H1 (cell line): ENCODE measurements around the gene WASHC3. TPM values are rescaled to one million over a fixed set of nuclear protein-coding genes. Genes with fewer than 3 reads are reported as not detected.

Source experiments
- CTCF ChIA-PET: fragments of 300-600 bp; sonication (Branson Sonifier 250); formaldehyde crosslinking; loops from one replicate; lab custom pipeline; 2021; ENCODE audit not compliant: partially characterized antibody; lab: Charles Lee
- POLR2A ChIA-PET: fragments of 300-600 bp; sonication (Branson Sonifier 250); formaldehyde crosslinking; loops from one replicate; lab custom pipeline; 2021; ENCODE audit warnings: inconsistent platforms; ENCODE audit not compliant: partially characterized antibody; lab: Charles Lee
- DNase-seq, 2 experiments: peaks; one replicate each; pipeline versions ENCODE4 v3.0.0 to v3.0.0-alpha.2; 2010 to 2022; ENCODE audit warnings: low spot score in 2 of 2, low read depth in 1 of 2, mixed read lengths in 1 of 2
- FAIRE-seq: peaks from 2 replicates; lab custom pipeline; 2011; peaks lifted over from hg19 to GRCh38; lab: Jason Lieb, UNC
- H2AFZ ChIP-seq: 2 replicates; pipeline ENCODE4 v1.8.1; 2012; ENCODE audit warnings: low read length, inconsistent platforms
- H2AK5ac ChIP-seq: 2 replicates; pipeline ENCODE4 v1.6.1; 2013; ENCODE audit warnings: low read depth, low read length
- H2BK120ac ChIP-seq: replicated peaks from 2 replicates; pipeline ENCODE3; 2013; ENCODE audit warnings: low read depth, low read length, inconsistent platforms
- H2BK12ac ChIP-seq: 2 replicates; pipeline ENCODE4 v1.6.1; 2013; ENCODE audit warnings: low read depth, low read length
- H2BK15ac ChIP-seq: 2 replicates; pipeline ENCODE4 v1.6.1; 2013; ENCODE audit warnings: low read length
- H2BK20ac ChIP-seq: 2 replicates; pipeline ENCODE4 v1.6.1; 2013; ENCODE audit warnings: low read length
- H2BK5ac ChIP-seq: 2 replicates; pipeline ENCODE4 v1.6.1; 2013; ENCODE audit warnings: low read depth, low read length
- H3K14ac ChIP-seq: 2 replicates; pipeline ENCODE4 v1.6.1; 2013; ENCODE audit warnings: inconsistent platforms; ENCODE audit not compliant: insufficient read length
- H3K18ac ChIP-seq: 2 replicates; pipeline ENCODE4 v1.6.1; 2013; ENCODE audit warnings: low read length; ENCODE audit errors: extremely low read depth
- H3K23ac ChIP-seq: 2 replicates; pipeline ENCODE4 v1.6.1; 2013; ENCODE audit warnings: inconsistent platforms; ENCODE audit not compliant: insufficient read length
- H3K23me2 ChIP-seq: 2 replicates; pipeline ENCODE4 v1.6.1; 2013; ENCODE audit warnings: low read depth, low read length
- H3K27ac ChIP-seq: 2 replicates; pipeline ENCODE4 v1.6.1; 2011; ENCODE audit warnings: low read depth, low read length, inconsistent platforms
- H3K27me3 ChIP-seq, 4 experiments: replicated peaks in 1 of 4; 1 replicate in 1 of 4; 2 replicates in 3 of 4; pipeline versions ENCODE4 v1.6.1 to v1.8.1; 2011 to 2013; ENCODE audit warnings: low read length in 3 of 4, mild to moderate bottlenecking in 3 of 4, inconsistent platforms in 2 of 4, mixed read lengths in 2 of 4, moderate library complexity in 1 of 4; ENCODE audit not compliant: control insufficient read depth in 3 of 4, insufficient read depth in 3 of 4; ENCODE audit errors: extremely low read depth in 1 of 4
- H3K36me3 ChIP-seq, 4 experiments: 2 replicates each; pipeline versions ENCODE4 v1.6.1 to v1.8.1; 2011 to 2013; ENCODE audit warnings: mild to moderate bottlenecking in 4 of 4, low read length in 3 of 4, moderate library complexity in 2 of 4, control low read depth in 1 of 4, inconsistent platforms in 1 of 4; ENCODE audit not compliant: insufficient read depth in 4 of 4, control insufficient read depth in 2 of 4
- H3K4ac ChIP-seq: replicated peaks from 2 replicates; pipeline ENCODE3; 2013; ENCODE audit warnings: low read length, low read depth, mixed read lengths, inconsistent platforms; ENCODE audit not compliant: insufficient read length
- H3K4me1 ChIP-seq, 4 experiments: replicated peaks in 1 of 4; 1 replicate in 1 of 4; 2 replicates in 3 of 4; pipeline versions ENCODE4 v1.6.1 to v1.8.1; 2011 to 2013; ENCODE audit warnings: low read length in 3 of 4, inconsistent platforms in 2 of 4, mixed read lengths in 1 of 4; ENCODE audit not compliant: insufficient read depth in 4 of 4, control insufficient read depth in 3 of 4
- H3K4me2 ChIP-seq, 2 experiments: 2 replicates each; pipeline versions ENCODE4 v1.6.1 to v1.8.1; 2011 to 2013; ENCODE audit warnings: low read depth in 2 of 2, low read length in 2 of 2, control low read depth in 1 of 2, inconsistent platforms in 1 of 2, mild to moderate bottlenecking in 1 of 2; ENCODE audit not compliant: insufficient read depth in 1 of 2
- H3K4me3 ChIP-seq, 4 experiments: fragments of 200-600, 300-600 bp in 1 of 4; sonication (generic), shearing (Covaris generic), sonication (Bioruptor Twin) in 1 of 4; 2 replicates each; pipeline versions ENCODE4 v1.5.1 to v1.8.1; 2011 to 2016; ENCODE audit warnings: low read length in 4 of 4, low read depth in 3 of 4, control low read depth in 2 of 4, inconsistent platforms in 2 of 4, mild to moderate bottlenecking in 2 of 4, mixed read lengths in 1 of 4, moderate library complexity in 1 of 4; ENCODE audit not compliant: insufficient read depth in 2 of 4; ENCODE audit errors: extremely low read depth in 1 of 4
- H3K56ac ChIP-seq: replicated peaks from 2 replicates; pipeline ENCODE3; 2013; ENCODE audit warnings: low read depth, mild to moderate bottlenecking, mixed read lengths, low read length, inconsistent platforms; ENCODE audit not compliant: insufficient read length
- H3K79me1 ChIP-seq: 2 replicates; pipeline ENCODE4 v1.6.1; 2013; ENCODE audit warnings: low read depth, low read length, control low read depth
- H3K79me2 ChIP-seq, 2 experiments: 2 replicates each; pipeline versions ENCODE4 v1.6.1 to v1.8.1; 2012 to 2013; ENCODE audit warnings: low read length in 2 of 2, mild to moderate bottlenecking in 2 of 2, inconsistent platforms in 1 of 2; ENCODE audit not compliant: insufficient read depth in 2 of 2, control insufficient read depth in 1 of 2
- H3K9ac ChIP-seq, 4 experiments: replicated peaks in 1 of 4; 1 replicate in 1 of 4; 2 replicates in 3 of 4; pipeline versions ENCODE4 v1.6.1 to v1.8.1; 2011 to 2013; ENCODE audit warnings: low read depth in 3 of 4, low read length in 3 of 4, control low read depth in 2 of 4, mild to moderate bottlenecking in 2 of 4, moderate library complexity in 2 of 4, inconsistent platforms in 1 of 4; ENCODE audit errors: extremely low read depth in 1 of 4
- H3K9me3 ChIP-seq, 2 experiments: 2 replicates each; pipeline versions ENCODE4 v1.6.1 to v1.8.1; 2012 to 2013; ENCODE audit warnings: mild to moderate bottlenecking in 2 of 2, moderate library complexity in 2 of 2, control low read depth in 1 of 2, inconsistent platforms in 1 of 2, low read depth in 1 of 2, low read length in 1 of 2, mixed read lengths in 1 of 2; ENCODE audit not compliant: insufficient read depth in 2 of 2
- H4K20me1 ChIP-seq, 2 experiments: replicated peaks in 1 of 2; 2 replicates each; pipeline versions ENCODE3 to v1.8.1; 2011 to 2013; ENCODE audit warnings: inconsistent platforms in 2 of 2, low read length in 2 of 2, mild to moderate bottlenecking in 1 of 2; ENCODE audit not compliant: insufficient read depth in 2 of 2, control insufficient read depth in 1 of 2
- H4K5ac ChIP-seq: 2 replicates; pipeline ENCODE4 v1.6.1; 2013; ENCODE audit warnings: low read length, low read depth, mixed read lengths, inconsistent platforms; ENCODE audit not compliant: insufficient read length
- H4K8ac ChIP-seq: 2 replicates; pipeline ENCODE4 v1.8.0; 2013; ENCODE audit warnings: mild to moderate bottlenecking, moderate library complexity, low read length, inconsistent platforms; ENCODE audit not compliant: insufficient read depth; ENCODE audit errors: extremely low read depth
- H4K91ac ChIP-seq: replicated peaks from 2 replicates; pipeline ENCODE3; 2013; ENCODE audit warnings: low read length, mixed read lengths, inconsistent platforms; ENCODE audit not compliant: insufficient read length
- CTCF ChIP-seq, 3 experiments: IDR thresholded peaks; 1 replicate in 2 of 3; 2 replicates in 1 of 3; pipeline versions ENCODE4 v1.5.1 to v1.6.1; 2011; ENCODE audit warnings: low read length in 3 of 3, mild to moderate bottlenecking in 3 of 3, inconsistent platforms in 2 of 3, low read depth in 1 of 3, moderate library complexity in 1 of 3; ENCODE audit not compliant: insufficient read depth in 1 of 3; ENCODE audit errors: control extremely low read depth in 1 of 3
- RAD21 ChIP-seq, 2 experiments: IDR thresholded peaks in 1 of 2; conservative IDR thresholded peaks in 1 of 2; 2 replicates each; pipeline ENCODE4 v1.6.1; 2011; ENCODE audit warnings: low read depth in 2 of 2, low read length in 2 of 2, improper control_type of control experiment in 1 of 2, inconsistent platforms in 1 of 2, mild to moderate bottlenecking in 1 of 2, moderate library complexity in 1 of 2
- YY1 ChIP-seq: IDR thresholded peaks from 2 replicates; pipeline ENCODE4 v1.6.1; 2011; ENCODE audit warnings: low read depth, mild to moderate bottlenecking, low read length
- WGBS, 2 experiments: shearing (Covaris generic) in 1 of 2; methylation state at CpG; one replicate each; pipeline versions ENCODE4 v1.1.6 to v1.1.7; 2013 to 2015; ENCODE audit warnings: low lambda C conversion rate in 2 of 2, mixed read lengths in 2 of 2, inconsistent platforms in 1 of 2, low coverage in 1 of 2, missing lambda C conversion rate in 1 of 2; ENCODE audit not compliant: insufficient replicate concordance in 2 of 2, insufficient coverage in 1 of 2, insufficient read length in 1 of 2; ENCODE audit errors: extremely low coverage in 1 of 2, missing lambda C conversion rate in 1 of 2; 5-methylcytosine and 5-hydroxymethylcytosine counted together
- polyA plus RNA-seq, 7 experiments: library from polyadenylated mRNA; depleted of rRNA in 3 of 7; stranded (reverse) in 5 of 7; unstranded in 2 of 7; fragments of >200 nt in 5 of 7; fragments of 200-250 nt in 2 of 7; gene quantifications; 1 replicate in 5 of 7; 2 replicates in 1 of 7; 4 replicates in 1 of 7; pipeline versions ENCODE4 v1.2.1 to v1.2.3, GENCODE V29; 2011 to 2013; ENCODE audit warnings: missing spikeins in 2 of 7, mixed read lengths in 2 of 7
- total RNA-seq: library from RNA; stranded (reverse); fragmentation: NEBNext Ultra II Directional; extraction: Animal tissue kit (Norgen Biotek cat#: 25700); gene quantifications from 2 replicates; pipeline ENCODE4 v1.2.1, GENCODE V29; 2021

WASHC3 gene
- total and polyA plus RNA-seq, 2 of the 8 experiments (the other 6 are each of a cell fraction or from before 2014, with no cell fraction given): 7.4 to 8.3 TPM

- Histone ChIP-seq H3K4me1 (no peaks in the 10 kb centered on the region), H3K56ac (no peak overlapping the region), H2BK20ac (no peak overlapping the region), H3K9me3 (no peaks in the 10 kb centered on the region), H4K8ac (no peak overlapping the region), H4K91ac (no peak overlapping the region), H3K36me3 (no peaks in the 10 kb centered on the region), H2AK5ac (no peak overlapping the region), H3K14ac (no peak overlapping the region), H3K4ac (no peak overlapping the region), H3K9ac (no peak overlapping the region), H3K27me3 (no peaks in the 10 kb centered on the region), H2BK12ac (no peak overlapping the region), H2BK120ac (no peak overlapping the region), H3K23me2 (no peaks in the 10 kb centered on the region), H2BK15ac (no peak overlapping the region), H3K4me3 (no peak overlapping the region), H3K23ac (no peak overlapping the region), H2AFZ (no peak overlapping the region), H3K27ac (no peak overlapping the region), H4K5ac (no peak overlapping the region), H3K4me2 (no peak overlapping the region), H4K20me1 (peaks cover 0 to 2% of the 10 kb centered on the region in 2 experiments), H3K79me2 (no peaks in the 10 kb centered on the region), H2BK5ac (no peak overlapping the region), H3K79me1 (no peaks in the 10 kb centered on the region), H3K18ac (no peak overlapping the region)
- 69% methylated on average over 1 of the region's 1 CpG; no CpG with 5 or more reads in 1 of the 2 experiments for WGBS, 2 experiments
- DNase-seq: no peak
- CTCF ChIA-PET: interaction anchor here (0.9 to 1.7 kb wide), 4 partner anchors 14 to 46 kb away, joined by 3 to 4 read pairs (median 4); no protein-coding TSS in a partner anchor
- FAIRE-seq: no peak
- POLR2A ChIA-PET: no interaction called here
- TF ChIP-seq YY1 (no peak), RAD21 (IDR thresholded peaks at IDR 0.05 in 1 of 2, conservative IDR thresholded peaks at IDR 0.05 in 1 of 2; ENCODE audit: low read depth in 2 of 2, low read length in 2 of 2) (peak in 1 of 2 experiments; percentile 17; a peak in 1 of 4 replicates), CTCF (IDR thresholded peaks at IDR 0.05; ENCODE audit: control extremely low read depth in 1 of 3, insufficient read depth in 1 of 3, low read depth in 1 of 3, low read length in 3 of 3) (peak; percentile 18 to 36 (median 18); a peak in 2 of 4 replicates)
Observed at GRCh38 chr12:102026728-102027127, 35.1 kb downstream of the WASHC3 start.
